EH (cell line): ENCODE results near the gene P2RY2.
"Not testable (repeated sequence)": the region's sequence is repeated elsewhere in the genome, so short reads cannot be mapped to it uniquely, and the experiment has no call there.

Experiments used
- DNase-seq: peaks from one replicate; pipeline ENCODE4 v3.0.0-alpha.2; 2015; ENCODE audit warnings: low read depth

P2RY2 gene

GRCh38 chr11:73227571-73228211, 9.6 kb downstream of the P2RY2 start:
- no peak for DNase-seq

GRCh38 chr11:73228268-73229134, 10.4 kb downstream of the P2RY2 start:
- no peak for DNase-seq

DNA sequence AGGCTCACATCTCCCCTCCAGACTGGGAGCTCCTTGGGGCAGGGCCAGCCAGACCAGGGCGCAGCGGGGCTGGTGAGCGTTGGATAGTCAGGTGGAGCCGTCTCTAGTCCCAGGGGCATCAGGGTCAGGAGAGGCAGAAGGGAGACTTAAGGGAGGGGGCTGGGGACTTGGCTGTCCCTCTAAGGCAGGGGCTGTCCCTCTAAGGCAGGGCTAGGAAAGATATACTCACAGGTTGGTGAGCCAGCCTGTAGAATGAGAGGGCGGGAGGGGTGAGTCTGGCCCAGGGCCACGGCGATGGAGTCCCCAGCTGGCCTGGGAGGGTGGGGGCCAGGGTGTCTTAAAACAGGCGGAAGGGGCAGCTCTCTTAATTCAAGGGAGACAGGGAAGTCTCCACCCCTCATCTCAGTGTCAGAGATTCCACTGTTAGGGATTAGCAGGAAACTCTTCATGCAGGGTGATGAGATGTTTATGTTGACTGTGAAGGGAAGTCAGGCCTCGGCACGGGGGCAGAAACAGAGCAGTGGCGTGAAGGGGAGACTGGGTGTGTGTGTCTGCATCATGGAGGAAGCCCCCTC, 11.3 kb downstream of the P2RY2 start:
- DNase-seq: no peak

DNA sequence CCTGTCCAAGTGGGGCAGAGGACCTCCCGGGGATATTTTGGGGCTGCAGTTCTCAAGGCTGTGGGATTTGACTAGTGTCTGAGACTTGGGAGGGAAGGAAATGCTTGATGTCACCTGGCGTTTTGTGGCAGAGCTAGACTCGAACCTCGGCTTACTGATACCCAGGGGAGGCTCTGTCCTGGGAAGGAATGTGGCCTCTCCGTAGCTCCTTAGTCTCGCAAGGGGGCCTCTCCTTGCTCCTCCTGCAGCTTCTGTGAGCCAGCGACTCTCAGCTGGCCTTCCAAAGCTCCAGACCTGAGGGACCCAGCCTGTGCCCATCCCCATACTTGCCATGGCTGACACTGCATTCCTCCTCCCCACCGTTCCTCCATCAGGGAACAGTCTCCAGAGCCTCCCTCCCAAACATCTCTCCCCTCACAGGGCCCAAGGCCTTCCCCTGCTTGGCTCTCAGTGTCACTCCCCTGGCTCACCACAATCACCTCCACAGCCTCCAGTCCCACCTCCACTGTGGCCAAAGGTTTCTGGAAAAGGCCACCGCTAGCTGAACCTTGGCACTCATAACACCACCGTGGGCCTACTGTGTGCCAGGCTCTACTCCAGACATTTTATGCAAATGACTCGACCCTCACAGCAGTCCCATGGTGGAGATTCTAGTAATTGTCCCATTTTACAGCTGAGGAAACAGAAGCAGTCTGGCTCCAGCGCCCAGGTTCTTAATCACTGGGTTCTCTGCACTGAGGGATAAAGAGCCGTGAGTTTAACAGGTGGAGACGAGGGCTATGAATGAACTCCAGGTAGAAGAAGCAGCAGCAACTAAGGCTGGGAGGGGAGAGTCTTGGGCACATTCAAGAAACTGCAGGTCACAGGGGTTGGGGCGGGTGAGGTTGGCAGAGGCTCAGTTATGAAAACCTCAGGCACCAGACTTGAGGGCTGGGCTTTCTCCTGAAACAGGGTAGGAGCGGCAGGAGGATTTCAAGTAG, 12.1 kb downstream of the P2RY2 start:
- no peak for DNase-seq

GRCh38 chr11:73230931-73231330, 12.8 kb downstream of the P2RY2 start:
- DNase-seq: no peak

DNA sequence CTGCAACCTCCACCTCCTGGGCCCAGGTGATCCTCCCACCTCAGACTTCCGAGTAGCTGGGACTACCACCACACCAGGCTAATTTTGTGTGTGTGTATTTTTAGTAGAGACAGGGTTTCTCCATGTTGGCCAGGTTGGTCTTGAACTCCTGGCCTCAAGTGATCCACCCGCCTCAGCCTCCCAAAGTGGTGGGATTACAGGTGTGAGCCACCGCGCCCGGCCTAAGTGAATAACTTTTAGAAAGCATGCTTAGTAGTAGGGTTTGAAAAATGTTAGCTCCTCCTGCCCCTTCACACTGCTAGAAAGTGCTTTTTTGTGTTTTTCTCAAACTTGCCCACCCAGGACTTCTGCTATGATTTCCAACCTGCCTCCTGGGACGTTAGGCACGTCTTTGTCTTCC, 14.4 kb downstream of the P2RY2 start:
- not testable (repeated sequence) for DNase-seq

- DNase-seq: no peak
Observed at GRCh38 chr11:73233211-73233610, 15.1 kb downstream of the P2RY2 start.

DNA sequence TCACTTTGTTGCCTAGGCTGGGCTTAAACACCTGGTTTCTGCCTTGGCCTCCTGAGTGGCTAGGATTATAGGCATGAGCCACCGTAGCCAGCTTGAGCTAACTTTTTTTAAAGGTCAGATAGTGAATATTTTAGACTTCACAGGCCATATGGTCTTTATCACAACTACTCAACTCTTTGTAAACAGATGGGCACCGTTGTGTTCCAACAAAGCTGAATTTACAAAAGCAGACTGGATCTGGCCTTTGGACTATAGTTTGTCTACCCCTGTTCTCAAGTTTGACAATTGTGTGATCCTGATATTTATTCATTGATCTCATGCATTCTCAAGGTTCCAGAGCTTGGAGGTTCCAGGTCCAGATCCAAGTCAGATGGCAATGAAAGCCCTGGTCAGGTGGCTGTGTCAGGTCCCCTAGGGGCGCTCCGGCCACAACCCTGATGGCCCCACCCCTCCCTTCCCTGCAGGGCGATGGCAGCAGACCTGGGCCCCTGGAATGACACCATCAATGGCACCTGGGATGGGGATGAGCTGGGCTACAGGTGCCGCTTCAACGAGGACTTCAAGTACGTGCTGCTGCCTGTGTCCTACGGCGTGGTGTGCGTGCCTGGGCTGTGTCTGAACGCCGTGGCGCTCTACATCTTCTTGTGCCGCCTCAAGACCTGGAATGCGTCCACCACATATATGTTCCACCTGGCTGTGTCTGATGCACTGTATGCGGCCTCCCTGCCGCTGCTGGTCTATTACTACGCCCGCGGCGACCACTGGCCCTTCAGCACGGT, 15.8 kb downstream of the P2RY2 start:
- no peak for DNase-seq

GRCh38 chr11:73234471-73235181, 16.5 kb downstream of the P2RY2 start:
- DNase-seq: no peak

- no peak for DNase-seq
Observed at GRCh38 chr11:73235236-73235786, 17.2 kb downstream of the P2RY2 start.

- no peak for DNase-seq
Observed at GRCh38 chr11:73236205-73236765, 18.2 kb downstream of the P2RY2 start.

GRCh38 chr11:73236854-73237253, 18.8 kb downstream of the P2RY2 start:
- peak; percentile 40 for DNase-seq

- peak; percentile 69 for DNase-seq
Observed at GRCh38 chr11:73237471-73238290, 19.6 kb downstream of the P2RY2 start.

DNA sequence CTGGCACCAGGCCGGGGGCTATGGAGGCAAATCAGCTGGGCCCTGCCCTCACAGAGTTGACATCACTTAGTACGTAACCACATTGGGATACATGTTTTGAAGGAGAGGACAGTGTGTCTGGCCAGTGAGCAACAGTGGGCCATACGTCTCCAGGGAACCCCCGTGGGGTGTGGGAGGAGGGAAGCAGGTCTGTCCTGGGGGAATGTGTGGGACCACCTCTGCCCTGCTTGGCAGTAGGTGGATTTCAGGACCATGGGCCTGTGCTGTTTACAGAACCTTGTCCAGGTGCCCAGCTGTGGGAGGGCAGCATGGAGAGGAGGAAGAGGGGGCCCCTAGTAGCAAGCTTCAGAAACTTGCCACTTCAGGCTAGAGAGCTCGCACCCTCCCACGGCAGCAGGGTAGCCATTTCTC, 21.0 kb downstream of the P2RY2 start:
- no peak for DNase-seq

- no peak for DNase-seq
Observed at GRCh38 chr11:73239571-73240189, 21.6 kb downstream of the P2RY2 start.

GRCh38 chr11:73240190-73240781, 22.2 kb downstream of the P2RY2 start:
- peak; percentile 79 for DNase-seq

GRCh38 chr11:73241300-73241699, 23.2 kb downstream of the P2RY2 start:
- no peak for DNase-seq
